ENCODE results near the gene LEFTY1.

GRCh38 chr1:225852413-225853124, 36.4 kb downstream of the LEFTY1 start:
- no peak for TF ChIP-seq CTCF (conservative IDR thresholded peaks at IDR 0.05; ENCODE audit: low read depth, low read length)
- TF ChIP-seq POLR2A (IDR thresholded peaks at IDR 0.05; ENCODE audit: low read depth, low read length): no peak
- TF ChIP-seq RAD21 (IDR thresholded peaks at IDR 0.05; ENCODE audit: low read length): no peak
- no peak for TF ChIP-seq USF2 (IDR thresholded peaks at IDR 0.05; ENCODE audit: low read depth, low read length)
- TF ChIP-seq RCOR1 (IDR thresholded peaks at IDR 0.05; ENCODE audit: insufficient replicate concordance, low read length): no peak
- TF ChIP-seq FOS (IDR thresholded peaks at IDR 0.05; ENCODE audit: low read depth, low read length): no peak
- TF ChIP-seq ELK1 (IDR thresholded peaks at IDR 0.05; ENCODE audit: borderline replicate concordance, low read depth, low read length): no peak
- TF ChIP-seq SMC3 (IDR thresholded peaks at IDR 0.05; ENCODE audit: low read depth, low read length): no peak
- no peak for TF ChIP-seq BHLHE40 (IDR thresholded peaks at IDR 0.05; ENCODE audit: low read depth, low read length)
- TF ChIP-seq RFX5 (IDR thresholded peaks at IDR 0.05; ENCODE audit: low read depth, low read length): no peak
- no peak for TF ChIP-seq MAFK (IDR thresholded peaks at IDR 0.05; ENCODE audit: low read depth, low read length)
